CMK (cell line): ENCODE data around the gene PSMD8.
A peak's percentile ranks its signal among the peaks of the same experiment; 100 is the strongest.
"Not testable (repeated sequence)": the region's sequence is repeated elsewhere in the genome, so short reads cannot be mapped to it uniquely, and the experiment has no call there.

Experiments
- DNase-seq: peaks from one replicate; pipeline ENCODE4 v3.0.0-alpha.2; 2010; ENCODE audit warnings: low read depth

Gene PSMD8

DNA sequence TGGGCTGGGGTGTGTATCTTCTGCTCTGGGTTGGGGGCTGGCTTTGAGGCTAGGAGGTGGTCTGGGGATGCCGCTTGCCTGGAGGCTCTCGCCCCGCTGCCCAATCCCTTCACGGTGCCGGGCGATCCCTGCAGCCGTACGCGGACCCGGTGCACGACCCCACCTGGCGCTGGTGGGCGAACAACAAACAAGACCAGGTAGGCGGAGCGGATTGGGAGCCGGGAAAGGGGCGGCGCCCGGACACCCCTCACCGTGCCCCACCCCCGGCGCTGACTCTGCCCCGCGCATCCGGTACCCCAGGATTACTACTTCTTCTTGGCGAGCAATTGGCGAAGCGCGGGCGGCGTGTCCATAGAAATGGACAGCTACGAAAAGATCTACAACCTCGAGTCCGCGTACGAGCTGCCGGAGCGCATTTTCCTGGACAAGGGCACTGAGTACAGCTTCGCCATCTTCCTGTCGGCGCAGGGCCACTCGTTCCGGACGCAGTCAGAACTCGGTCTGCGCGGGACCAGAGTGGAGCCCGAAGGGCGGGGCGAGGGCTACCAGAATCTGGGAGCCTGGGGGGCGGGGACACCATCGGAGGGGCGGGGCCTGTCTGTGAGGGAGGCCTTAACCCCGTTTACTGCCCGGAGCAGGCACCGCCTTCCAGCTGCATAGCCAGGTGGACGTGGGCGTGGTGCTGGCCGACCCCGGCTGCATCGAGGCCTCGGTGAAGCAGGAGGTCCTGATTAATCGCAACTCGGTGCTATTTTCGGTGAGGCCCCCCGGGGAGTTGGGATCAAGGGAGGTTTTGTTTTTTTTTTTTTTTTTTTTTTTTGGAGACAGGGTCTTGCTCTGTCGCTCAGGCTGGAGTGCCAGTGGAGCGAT is 12.1 kb upstream of the PSMD8 start:
- DNase-seq: peak; percentile 69

DNA sequence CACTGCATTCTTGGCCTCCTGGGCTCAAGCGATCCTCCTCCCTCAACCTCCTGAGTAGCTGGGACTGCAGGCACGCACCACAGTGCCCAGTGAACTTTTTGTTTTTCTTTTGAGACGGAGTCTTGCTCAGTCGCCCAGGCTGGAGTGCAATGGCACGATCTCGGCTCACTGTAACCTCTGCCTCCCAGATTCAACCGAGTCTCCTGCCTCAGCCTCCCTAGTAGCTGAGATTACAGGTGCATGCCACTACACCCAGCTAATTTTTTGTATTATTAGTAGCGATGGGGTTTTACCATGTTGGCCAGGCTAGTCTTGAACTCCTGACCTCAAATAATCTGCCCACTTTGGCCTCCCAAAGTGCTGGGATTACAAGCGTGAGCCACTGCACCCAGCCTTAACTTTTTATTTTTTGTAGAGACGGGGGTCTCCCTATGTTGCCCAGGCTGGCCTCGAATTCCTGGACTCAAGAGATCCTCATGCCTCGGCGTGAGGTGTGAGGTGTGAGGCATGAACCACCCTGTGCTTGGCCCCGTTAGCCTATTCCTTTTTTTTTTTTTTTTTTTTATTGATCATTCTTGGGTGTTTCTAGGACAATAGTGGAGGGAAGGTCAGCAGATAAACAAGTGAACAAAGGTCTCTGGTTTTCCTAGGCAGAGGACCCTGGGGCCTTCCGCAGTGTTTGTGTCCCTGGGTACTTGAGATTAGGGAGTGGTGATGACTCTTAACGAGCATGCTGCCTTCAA is 11.3 kb upstream of the PSMD8 start:
- DNase-seq: not testable (repeated sequence)

DNA sequence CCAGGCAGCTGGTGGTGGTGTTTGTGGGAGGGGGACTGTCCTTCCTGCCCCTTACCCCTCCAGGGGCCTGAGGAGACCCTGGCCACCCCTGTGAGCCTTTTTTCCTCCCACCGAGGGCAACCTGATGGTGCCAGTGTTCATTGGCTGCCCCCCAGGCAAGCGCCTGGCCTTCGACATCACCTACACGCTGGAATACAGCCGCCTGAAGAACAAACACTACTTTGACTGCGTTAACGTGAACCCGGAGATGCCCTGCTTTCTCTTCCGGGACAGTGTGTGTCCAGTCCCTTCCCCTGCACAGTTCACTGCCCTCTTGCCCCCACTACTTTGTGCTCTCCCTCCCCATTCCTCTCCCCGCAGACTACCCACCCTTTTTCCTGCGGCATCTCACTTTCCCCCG is 7.3 kb upstream of the PSMD8 start:
- no peak for DNase-seq

- no peak for DNase-seq
These were observed 4.8 kb upstream of the PSMD8 start for GRCh38 chr19:38369584-38369983.

DNA sequence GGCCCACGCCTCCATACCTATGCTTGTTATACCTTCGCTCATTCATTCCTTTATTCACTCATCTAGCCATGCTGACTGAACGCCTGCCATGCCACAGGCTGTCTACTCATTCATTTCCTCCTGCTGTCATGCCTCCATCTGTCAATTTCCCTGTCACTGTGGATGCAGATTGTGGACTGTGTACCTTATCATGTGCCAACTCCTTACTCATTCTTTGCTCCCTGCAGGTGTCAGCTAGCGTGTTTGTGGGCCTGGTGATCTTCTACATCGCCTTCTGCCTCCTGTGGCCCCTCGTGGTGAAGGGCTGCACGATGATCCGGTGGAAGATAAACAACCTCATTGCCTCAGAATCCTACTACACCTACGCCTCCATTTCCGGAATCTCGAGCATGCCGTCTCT is 4.1 kb upstream of the PSMD8 start:
- DNase-seq: no peak

- no peak for DNase-seq
These were observed 3.3 kb upstream of the PSMD8 start for GRCh38 chr19:38371081-38371480.

DNA sequence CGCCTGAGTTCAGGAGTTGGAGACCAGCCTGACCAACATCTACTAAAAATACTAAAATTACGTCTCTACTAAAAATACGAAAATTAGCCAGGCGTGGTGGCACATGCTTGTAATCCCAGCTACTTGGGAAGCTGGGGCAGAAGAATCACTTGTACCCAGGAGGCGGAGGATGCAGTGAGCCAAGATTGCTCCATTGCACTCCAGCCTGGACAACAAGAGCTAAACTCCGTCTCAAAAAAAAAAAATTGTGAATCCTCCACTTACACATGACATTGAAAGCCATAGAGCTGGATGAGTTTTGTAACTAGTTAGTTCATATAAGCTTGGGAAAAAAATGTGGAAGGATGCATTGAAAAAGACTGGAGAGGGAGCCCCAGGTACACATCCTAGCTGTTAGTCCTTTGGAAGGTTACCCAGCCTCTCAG is 452 bp upstream of the PSMD8 start:
- no peak for DNase-seq

DNA sequence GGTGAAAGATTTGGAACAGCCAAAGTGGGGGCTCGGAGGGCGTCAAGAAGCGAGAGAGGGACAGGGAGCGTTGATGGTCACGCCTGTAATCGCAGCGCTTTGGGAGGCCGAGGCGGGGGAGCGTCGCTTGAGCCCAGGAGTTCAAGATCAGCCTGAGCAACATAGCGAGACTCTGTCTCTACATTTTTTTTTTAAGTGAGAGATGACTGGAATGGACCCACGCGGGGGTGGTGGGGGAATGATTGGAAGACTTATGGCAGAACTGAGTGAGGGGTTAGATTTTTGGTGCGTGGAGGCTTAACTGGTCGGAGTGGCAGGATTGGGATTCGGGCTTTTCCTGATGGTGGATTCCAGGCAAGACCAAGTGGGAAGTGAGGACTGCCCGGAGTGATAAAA is 725 bp downstream of the PSMD8 start:
- no peak for DNase-seq

DNA sequence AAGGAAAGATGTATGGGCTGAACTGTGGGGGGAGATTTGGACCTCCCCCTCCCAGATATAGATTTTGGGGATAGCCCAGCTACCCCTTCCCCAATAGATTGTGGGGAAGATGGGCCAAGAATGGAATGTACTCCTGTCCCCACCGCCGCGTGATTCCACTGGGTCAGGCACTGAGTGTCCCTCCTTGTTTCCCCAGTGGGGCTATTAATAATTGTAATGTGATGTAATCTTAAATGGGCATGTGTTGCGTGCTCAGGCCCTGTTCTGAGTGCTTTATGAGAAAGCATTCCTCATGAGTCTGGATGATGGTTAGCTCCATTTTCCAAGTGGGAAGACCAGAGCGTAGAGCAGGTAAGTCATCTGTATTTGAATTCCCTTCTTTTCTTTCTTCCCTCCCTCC is 1.4 kb downstream of the PSMD8 start:
- no peak for DNase-seq

- DNase-seq: no peak
These were observed 2.2 kb downstream of the PSMD8 start for GRCh38 chr19:38376576-38376975.

DNA sequence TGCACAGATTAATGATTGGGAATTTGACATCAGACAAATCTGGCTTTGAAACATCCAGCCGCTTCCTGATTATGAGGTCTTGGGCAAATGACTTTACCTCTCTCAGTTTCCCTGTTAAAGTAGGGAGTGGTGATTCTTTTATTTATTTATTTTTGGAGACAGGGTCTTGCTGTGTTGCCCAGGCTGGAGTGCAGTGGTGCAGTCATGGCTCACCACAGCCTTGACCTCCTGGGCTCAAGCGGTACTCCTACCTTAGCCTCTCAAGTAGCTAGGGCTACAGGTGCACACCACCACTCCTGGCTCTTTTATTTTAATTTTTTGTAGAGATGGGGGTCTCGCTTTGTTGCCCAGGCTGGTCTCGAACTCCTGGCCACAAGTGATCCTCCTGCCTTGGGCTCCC is 2.7 kb downstream of the PSMD8 start:
- DNase-seq: no peak

GRCh38 chr19:38378866-38379265 is 4.5 kb downstream of the PSMD8 start:
- DNase-seq: no peak

GRCh38 chr19:38381138-38381537 is 6.8 kb downstream of the PSMD8 start:
- no peak for DNase-seq

DNA sequence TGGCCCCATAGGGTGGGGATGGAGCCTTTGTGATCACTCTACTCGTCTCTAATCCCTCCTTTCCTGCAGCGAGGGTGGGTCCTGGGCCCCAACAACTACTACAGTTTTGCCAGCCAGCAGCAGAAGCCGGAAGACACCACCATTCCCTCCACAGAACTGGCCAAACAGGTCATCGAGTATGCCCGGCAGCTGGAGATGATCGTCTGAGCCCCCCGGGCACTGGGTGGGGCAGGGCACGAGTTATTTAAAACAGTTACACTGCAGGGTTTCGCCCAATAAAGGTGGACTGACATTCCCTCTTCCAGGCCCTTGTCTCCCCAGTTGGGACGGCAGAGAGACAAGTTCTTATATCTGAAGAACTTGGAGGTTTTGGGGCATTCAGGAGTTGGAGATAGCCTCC is 8.8 kb downstream of the PSMD8 start:
- no peak for DNase-seq

- DNase-seq: no peak
These were observed 9.4 kb downstream of the PSMD8 start for GRCh38 chr19:38383743-38384142.

DNA sequence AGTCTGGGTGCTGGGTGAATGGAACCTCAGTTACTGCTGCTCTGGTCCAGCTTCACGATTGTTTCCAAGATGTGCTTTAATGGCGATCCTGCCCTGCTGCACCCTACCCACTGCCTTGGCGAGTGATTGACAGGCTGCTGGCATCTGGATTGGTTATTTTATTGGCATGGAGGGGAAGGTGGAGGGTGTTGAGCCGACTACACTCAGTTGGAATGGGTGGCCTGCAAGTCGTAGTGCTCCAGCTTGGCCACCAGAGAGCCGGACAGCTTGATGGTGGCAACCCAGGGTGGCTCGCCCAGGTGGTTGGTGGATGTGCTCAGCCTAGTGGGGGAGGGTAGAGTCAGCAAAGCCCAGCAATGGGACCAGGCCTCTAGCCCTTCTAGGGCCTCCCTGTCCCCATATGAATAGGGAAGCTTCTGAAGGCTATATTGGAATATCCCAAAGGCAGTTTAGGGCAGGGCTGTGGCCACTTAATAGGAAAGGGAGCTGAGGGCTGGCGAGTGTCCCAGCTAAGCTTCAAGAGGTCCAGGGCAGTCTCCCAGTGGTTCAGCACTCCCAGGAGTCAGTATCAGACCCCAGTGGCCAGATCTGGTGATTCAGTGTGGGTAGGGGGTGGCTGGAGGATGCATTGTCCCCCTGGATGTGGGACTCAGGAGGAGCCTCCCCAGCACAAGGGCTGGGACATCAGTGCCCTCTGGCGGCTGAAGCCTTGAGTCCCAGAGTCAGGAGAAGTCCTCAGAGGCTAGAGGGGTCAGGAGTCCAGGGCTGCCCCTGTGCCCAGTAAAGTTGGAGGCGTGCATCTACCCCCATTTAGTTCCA is 10.0 kb downstream of the PSMD8 start:
- DNase-seq: no peak

DNA sequence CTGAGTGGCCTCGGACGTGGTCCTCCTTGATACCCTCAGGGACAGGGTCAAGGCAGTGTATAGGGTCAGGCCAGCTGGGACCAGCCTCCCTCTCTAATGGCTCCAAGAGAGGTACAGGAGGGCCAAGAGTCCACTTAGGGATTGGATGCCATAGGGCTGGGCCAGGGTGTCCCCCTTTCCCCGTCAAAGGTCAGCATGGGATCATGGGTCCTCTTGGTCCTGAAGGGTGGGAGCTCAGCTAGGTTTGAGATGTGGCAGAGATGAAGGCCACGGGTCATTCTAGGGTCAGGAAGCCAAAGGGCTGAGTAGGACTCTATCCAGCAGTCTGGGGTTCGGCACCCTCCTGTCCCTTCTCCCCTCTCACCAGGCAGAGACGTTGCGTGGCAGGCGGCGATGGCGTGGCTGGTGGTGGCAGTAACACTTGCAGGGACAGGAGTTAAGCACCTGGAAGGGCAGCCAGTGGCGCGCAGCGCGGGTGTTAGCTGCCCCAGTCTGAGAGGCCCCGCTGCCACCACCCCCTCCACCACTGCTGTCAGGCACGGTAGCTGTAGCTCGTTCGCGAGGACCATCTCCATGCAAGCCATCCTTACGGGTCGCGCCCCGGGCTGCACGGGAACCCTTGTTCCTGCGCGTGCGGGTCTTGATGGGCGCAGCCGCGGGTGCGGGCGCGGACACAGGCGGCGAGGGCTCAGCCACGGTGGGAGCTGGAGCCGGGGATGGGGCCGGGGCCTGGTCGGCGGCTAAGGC is 10.9 kb downstream of the PSMD8 start:
- no peak for DNase-seq

DNA sequence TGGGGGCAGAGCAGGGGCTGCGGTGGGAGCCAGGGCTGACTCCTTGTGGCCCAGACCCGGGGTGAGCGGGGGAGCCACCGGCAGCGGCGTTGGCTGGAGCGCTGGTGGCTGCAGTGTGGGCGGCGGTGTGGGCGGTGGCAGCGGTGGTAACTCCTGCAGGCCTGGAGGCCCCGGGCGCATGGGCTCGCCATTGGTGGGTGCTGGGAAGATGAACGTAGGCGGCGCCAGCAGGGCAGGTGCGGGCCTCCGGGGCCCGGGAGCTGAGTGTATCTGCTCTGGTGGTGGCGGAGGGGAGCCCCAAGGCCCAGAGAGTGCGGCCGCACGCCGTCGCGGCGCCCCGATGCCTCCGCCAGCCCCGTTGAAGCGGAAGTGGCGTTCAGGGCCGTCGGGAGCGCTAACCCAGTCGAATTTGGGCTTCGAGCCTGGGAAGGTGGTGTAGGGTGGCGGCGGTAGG is 11.5 kb downstream of the PSMD8 start:
- DNase-seq: no peak

DNA sequence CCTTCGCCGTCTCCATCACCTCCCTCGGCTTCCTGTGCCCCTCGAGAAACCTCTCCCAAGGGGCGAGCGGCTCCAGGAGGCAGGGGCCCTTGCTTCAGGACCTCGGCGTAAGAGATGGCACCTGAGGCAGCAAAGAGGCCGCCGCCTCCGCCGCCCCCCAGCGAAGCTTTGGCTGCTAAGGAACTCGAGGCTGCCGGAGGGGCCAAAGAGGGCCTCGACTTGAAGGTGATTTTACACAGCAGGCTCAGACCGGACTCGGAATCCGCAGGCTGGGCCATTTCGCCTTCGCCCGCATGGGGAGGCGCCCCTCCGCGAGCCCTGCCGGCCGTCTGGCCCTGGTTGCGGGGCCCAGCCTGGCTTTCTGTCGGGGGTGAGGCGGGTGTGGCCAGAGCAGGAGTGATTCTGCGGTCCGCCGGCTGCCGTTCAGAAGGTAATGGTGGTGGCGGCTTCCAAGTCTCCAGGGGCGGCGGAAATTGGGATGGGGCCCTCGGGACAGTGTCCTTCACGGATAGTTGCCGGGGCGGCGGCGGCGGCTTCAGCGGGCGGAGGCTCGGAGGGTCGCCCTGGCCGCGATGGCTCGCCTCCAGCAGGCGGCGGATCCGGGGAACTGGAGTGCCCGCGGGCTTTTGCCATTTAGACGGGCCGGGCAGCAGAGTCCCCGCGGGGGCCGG is 12.1 kb downstream of the PSMD8 start:
- DNase-seq: no peak

DNA sequence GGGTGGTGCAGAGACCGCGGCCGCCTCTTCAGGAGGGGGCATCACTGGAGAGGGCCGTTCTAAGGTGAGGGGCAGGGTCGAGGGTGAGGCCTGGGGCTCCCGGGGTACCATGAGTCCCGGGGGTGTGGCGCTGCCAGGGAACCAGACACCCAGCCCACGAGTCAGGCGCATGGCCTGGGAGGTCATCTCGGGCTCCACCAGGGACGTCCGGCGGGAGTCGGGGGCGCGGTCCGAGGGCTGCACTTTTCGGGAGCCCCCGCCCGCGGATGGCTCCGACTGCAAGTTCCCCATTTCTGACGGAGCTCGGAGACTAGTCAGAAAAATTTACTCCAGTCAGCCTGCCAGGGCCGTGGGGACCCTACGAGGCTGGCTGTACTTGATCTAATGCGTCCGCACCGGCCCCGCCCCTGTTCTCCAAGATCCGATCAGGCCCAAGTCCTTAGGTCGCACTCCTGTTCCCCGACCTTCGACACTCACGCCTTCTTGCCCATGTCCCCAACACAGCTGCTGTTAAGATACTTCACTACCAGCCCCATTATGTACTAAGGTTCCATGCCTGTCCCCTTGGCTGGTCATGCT is 12.7 kb downstream of the PSMD8 start:
- DNase-seq: no peak
